Loucy (cell line): ENCODE data around the gene CACTIN.

ENCODE experiments used
- H2AFZ ChIP-seq: fragments of 200-600 bp; sonication (generic); 2 replicates; pipeline ENCODE4 v1.6.0; 2016; ENCODE audit warnings: antibody characterized with exemption, mild to moderate bottlenecking, low read length, moderate library complexity
- H3F3A ChIP-seq: fragments of 200-600 bp; 2 replicates; pipeline ENCODE4 v1.6.0; 2016; ENCODE audit warnings: antibody characterized with exemption, low read depth, mild to moderate bottlenecking
- H3K27me3 ChIP-seq: fragments of 200-600 bp; sonication (generic); 2 replicates; pipeline ENCODE4 v1.6.1; 2014; ENCODE audit warnings: low read length, mild to moderate bottlenecking; ENCODE audit not compliant: insufficient read depth, poor library complexity, severe bottlenecking
- H3K36me3 ChIP-seq: fragments of 200-600 bp; sonication (generic); 2 replicates; pipeline ENCODE4 v1.6.1; 2016; ENCODE audit warnings: low read length; ENCODE audit not compliant: insufficient read depth
- H3K4me1 ChIP-seq: fragments of 200-600 bp; sonication (generic); 2 replicates; pipeline ENCODE4 v1.5.1; 2014; ENCODE audit warnings: low read length, mild to moderate bottlenecking; ENCODE audit not compliant: insufficient read depth, poor library complexity, severe bottlenecking
- H3K4me2 ChIP-seq: fragments of 200-600 bp; sonication (generic); 2 replicates; pipeline ENCODE4 v1.6.0; 2014; ENCODE audit warnings: antibody characterized with exemption, low read length, low read depth, mild to moderate bottlenecking; ENCODE audit not compliant: poor library complexity, severe bottlenecking
- H3K4me3 ChIP-seq: fragments of 200-600 bp; sonication (generic); 2 replicates; pipeline ENCODE4 v1.5.1; 2014; ENCODE audit warnings: low read length, mild to moderate bottlenecking, mixed read lengths; ENCODE audit not compliant: poor library complexity, severe bottlenecking
- H3K79me2 ChIP-seq: fragments of 200-600 bp; sonication (generic); 2 replicates; pipeline ENCODE4 v1.6.1; 2014; ENCODE audit warnings: low read length; ENCODE audit not compliant: insufficient read depth
- H3K9ac ChIP-seq: fragments of 200-600 bp; sonication (generic); 2 replicates; pipeline ENCODE4 v1.6.0; 2014; ENCODE audit warnings: mild to moderate bottlenecking, low read depth, low read length, moderate library complexity; ENCODE audit not compliant: poor library complexity, severe bottlenecking
- H3K9me2 ChIP-seq: fragments of 200-600 bp; sonication (generic); replicated peaks from 2 replicates; pipeline ENCODE4 v1.6.1; 2016; ENCODE audit warnings: low read depth, low read length, mixed read lengths
- H3K9me3 ChIP-seq: fragments of 200-600 bp; sonication (generic); 2 replicates; pipeline ENCODE4 v1.6.1; 2014; ENCODE audit warnings: mild to moderate bottlenecking, antibody characterized with exemption, low read length, low read depth; ENCODE audit not compliant: insufficient read depth
- H4K20me1 ChIP-seq: fragments of 200-600 bp; sonication (generic); 2 replicates; pipeline ENCODE4 v1.6.0; 2014; ENCODE audit warnings: antibody characterized with exemption, low read length, mild to moderate bottlenecking; ENCODE audit not compliant: insufficient read depth, poor library complexity, severe bottlenecking
- CTCF ChIP-seq: fragments of 200-600 bp; sonication (generic); conservative IDR thresholded peaks from 2 replicates; pipeline ENCODE4 v1.5.1; 2014; ENCODE audit warnings: mild to moderate bottlenecking, antibody characterized with exemption, low read length
- EZH2phosphoT487 ChIP-seq: fragments of 200-600 bp; IDR thresholded peaks from 2 replicates; pipeline ENCODE4 v1.6.1; 2018; ENCODE audit warnings: antibody characterized with exemption, mild to moderate bottlenecking, moderate library complexity, borderline replicate concordance

The CACTIN gene

GRCh38 chr19:3575949-3576673 is 50.5 kb downstream of the CACTIN start:
- Histone ChIP-seq H2AFZ (no peak overlapping the region), H3K79me2 (peaks cover 9% of the 10 kb centered on the region), H4K20me1 (peaks cover 22% of the 10 kb centered on the region), H3K9me2 (no peaks in the 10 kb centered on the region), H3K9me3 (no peaks in the 10 kb centered on the region), H3K4me3 (no peak overlapping the region), H3K4me2 (no peak overlapping the region), H3K27me3 (no peaks in the 10 kb centered on the region), H3K36me3 (peaks cover 7% of the 10 kb centered on the region; the same call in 1 of the 2 replicates), H3K4me1 (peaks cover 8% of the 10 kb centered on the region), H3F3A (0 out of 2 replicates have a peak, but pooled peaks cover 3% of the 10 kb centered on the region), H3K9ac (no peak overlapping the region)
- TF ChIP-seq CTCF (no peak), EZH2phosphoT487 (no peak)

GRCh38 chr19:3575260-3575741 is 51.3 kb downstream of the CACTIN start:
- Histone ChIP-seq H3K9me3 (no peaks in the 10 kb centered on the region), H3K4me3 (no peak overlapping the region), H3K4me2 (no peak overlapping the region), H3K4me1 (peaks cover 8% of the 10 kb centered on the region), H2AFZ (no peak overlapping the region), H3K79me2 (peaks cover 9% of the 10 kb centered on the region), H3F3A (0 out of 2 replicates have a peak, but pooled peaks cover 2% of the 10 kb centered on the region), H3K36me3 (peaks cover 7% of the 10 kb centered on the region; the same call in 1 of the 2 replicates), H4K20me1 (peaks cover 22% of the 10 kb centered on the region), H3K9ac (no peak overlapping the region), H3K9me2 (no peaks in the 10 kb centered on the region), H3K27me3 (no peaks in the 10 kb centered on the region)
- TF ChIP-seq EZH2phosphoT487 (no peak), CTCF (peak; percentile 45; the same call in 1 of the 2 replicates)

GRCh38 chr19:3573858-3574637 is 52.5 kb downstream of the CACTIN start:
- peak overlapping the region; percentile 99 for H3K4me3 ChIP-seq
- H3K9me2 ChIP-seq: no peaks in the 10 kb centered on the region
- TF ChIP-seq CTCF (no peak), EZH2phosphoT487 (no peak)
- H4K20me1 ChIP-seq: peaks cover 22% of the 10 kb centered on the region
- H3K27me3 ChIP-seq: no peaks in the 10 kb centered on the region
- H3K79me2 ChIP-seq: peaks cover 9% of the 10 kb centered on the region
- peak overlapping the region; percentile 85 for H3K4me2 ChIP-seq
- peaks cover 7% of the 10 kb centered on the region; the same call in 1 of the 2 replicates for H3K36me3 ChIP-seq
- H3K4me1 ChIP-seq: peaks cover 8% of the 10 kb centered on the region
- H2AFZ ChIP-seq: no peak overlapping the region
- no peaks in the 10 kb centered on the region for H3F3A ChIP-seq
- H3K9ac ChIP-seq: peak overlapping the region; percentile 87
- no peaks in the 10 kb centered on the region for H3K9me3 ChIP-seq
